MCF 10A (cell line): Measurements from ENCODE around the gene XPNPEP2. TPM values are rescaled to one million over a fixed set of nuclear protein-coding genes. Genes with fewer than 3 reads are reported as not detected.
A peak's percentile ranks its signal among the peaks of the same experiment; 100 is the strongest.

Experiments used
- BruUV-seq: library from RNA; stranded (reverse); fragments of 400-500 nt; replicated peaks from 2 replicates; lab custom pipeline; 2021; lab: Mats Ljungman, UMichigan
- CTCF ChIA-PET: fragments of 300-600 bp; sonication (Branson Sonifier 250); formaldehyde crosslinking; extraction: SDS; loops from one replicate; lab custom pipeline; 2021; ENCODE audit warnings: antibody characterized with exemption, inconsistent platforms; lab: Yijun Ruan, JAX
- POLR2A ChIA-PET: fragments of 300-600, 350-650 bp; sonication (Branson Sonifier 250); formaldehyde crosslinking; extraction: SDS; loops from one replicate; lab custom pipeline; 2020; ENCODE audit warnings: antibody characterized with exemption, inconsistent platforms; lab: Yijun Ruan, JAX
- DNase-seq: peaks from one replicate; pipeline ENCODE4 v3.0.0-alpha.2; 2018; ENCODE audit not compliant: unreplicated experiment
- H3K27ac Mint-ChIP-seq: one replicate; pipeline ENCODE4 v1.8.0; 2022; ENCODE audit warnings: mild to moderate bottlenecking, low read depth, mixed read lengths; ENCODE audit not compliant: unreplicated experiment
- H3K27me3 Mint-ChIP-seq: one replicate; pipeline ENCODE4 v1.8.0; 2022; ENCODE audit warnings: mixed read lengths; ENCODE audit not compliant: insufficient read depth, unreplicated experiment
- H3K36me3 Mint-ChIP-seq: one replicate; pipeline ENCODE4 v1.8.0; 2022; ENCODE audit warnings: mild to moderate bottlenecking, moderate library complexity, mixed read lengths; ENCODE audit not compliant: insufficient read depth, unreplicated experiment
- H3K4me1 Mint-ChIP-seq: one replicate; pipeline ENCODE4 v1.8.0; 2022; ENCODE audit warnings: mixed read lengths; ENCODE audit not compliant: insufficient read depth, unreplicated experiment
- H3K4me3 Mint-ChIP-seq: one replicate; pipeline ENCODE4 v1.8.0; 2022; ENCODE audit warnings: mild to moderate bottlenecking, moderate library complexity, mixed read lengths; ENCODE audit not compliant: unreplicated experiment
- H3K9me3 Mint-ChIP-seq: one replicate; pipeline ENCODE4 v1.8.0; 2022; ENCODE audit warnings: mixed read lengths; ENCODE audit not compliant: unreplicated experiment
- intact Hi-C: fragments of 100-400 bp; cut with micrococcal nuclease; formaldehyde crosslinking; loops from 2 replicates; pipeline ENCODE4 v1.14.1; 2022
- total RNA-seq: library from RNA; stranded (reverse); gene quantifications from 2 replicates; pipeline ENCODE4 v1.2.3, GENCODE V29; 2022
- TF ChIP-seq, protein P1 (sequence below): fragments of 200-600 bp; IDR thresholded peaks from one replicate; pipeline ENCODE4 v1.8.0; 2022; ENCODE audit warnings: antibody characterized with exemption, mild to moderate bottlenecking; ENCODE audit not compliant: unreplicated experiment

The XPNPEP2 gene
- total RNA-seq, 1 experiment from 2014 or later, result not detected

DNA sequence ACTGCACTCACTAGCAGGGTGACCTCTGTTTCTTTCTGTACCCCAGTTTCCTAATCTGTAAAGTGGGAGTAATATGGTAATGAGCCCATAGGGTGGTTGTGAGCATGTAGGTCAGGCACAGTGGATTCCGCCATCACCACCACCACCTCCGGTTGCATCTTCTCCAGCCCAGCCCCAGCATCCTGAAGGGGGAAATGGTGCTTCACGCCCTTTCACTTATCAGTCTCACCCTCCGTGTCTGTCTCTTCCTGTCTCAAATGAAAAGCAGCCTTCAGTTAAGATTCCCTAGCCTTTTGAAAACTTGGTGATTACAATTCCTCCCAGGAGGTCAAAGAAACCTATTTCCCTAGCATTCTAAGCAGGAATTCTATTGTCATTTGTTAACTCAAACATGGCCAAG lies 16.9 kb upstream of the XPNPEP2 start:
- no peak for DNase-seq
- Mint-ChIP-seq H3K27ac (no peak overlapping the region), H3K4me1 (no peaks in the 10 kb centered on the region), H3K9me3 (no peaks in the 10 kb centered on the region), H3K4me3 (no peak overlapping the region), H3K36me3 (no peaks in the 10 kb centered on the region), H3K27me3 (peaks cover 74% of the 10 kb centered on the region)
- TF ChIP-seq, protein P1, sequence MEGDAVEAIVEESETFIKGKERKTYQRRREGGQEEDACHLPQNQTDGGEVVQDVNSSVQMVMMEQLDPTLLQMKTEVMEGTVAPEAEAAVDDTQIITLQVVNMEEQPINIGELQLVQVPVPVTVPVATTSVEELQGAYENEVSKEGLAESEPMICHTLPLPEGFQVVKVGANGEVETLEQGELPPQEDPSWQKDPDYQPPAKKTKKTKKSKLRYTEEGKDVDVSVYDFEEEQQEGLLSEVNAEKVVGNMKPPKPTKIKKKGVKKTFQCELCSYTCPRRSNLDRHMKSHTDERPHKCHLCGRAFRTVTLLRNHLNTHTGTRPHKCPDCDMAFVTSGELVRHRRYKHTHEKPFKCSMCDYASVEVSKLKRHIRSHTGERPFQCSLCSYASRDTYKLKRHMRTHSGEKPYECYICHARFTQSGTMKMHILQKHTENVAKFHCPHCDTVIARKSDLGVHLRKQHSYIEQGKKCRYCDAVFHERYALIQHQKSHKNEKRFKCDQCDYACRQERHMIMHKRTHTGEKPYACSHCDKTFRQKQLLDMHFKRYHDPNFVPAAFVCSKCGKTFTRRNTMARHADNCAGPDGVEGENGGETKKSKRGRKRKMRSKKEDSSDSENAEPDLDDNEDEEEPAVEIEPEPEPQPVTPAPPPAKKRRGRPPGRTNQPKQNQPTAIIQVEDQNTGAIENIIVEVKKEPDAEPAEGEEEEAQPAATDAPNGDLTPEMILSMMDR, result no peak
- intact Hi-C loops, result no loop called here
- POLR2A ChIA-PET, result no interaction called here
- CTCF ChIA-PET, result interaction anchor here (1.0 to 6.6 kb wide), 2 partner anchors 83 to 84 kb away, joined by 5 to 126 read pairs; no protein-coding TSS in a partner anchor
- BruUV-seq, result no TSS peak

DNA sequence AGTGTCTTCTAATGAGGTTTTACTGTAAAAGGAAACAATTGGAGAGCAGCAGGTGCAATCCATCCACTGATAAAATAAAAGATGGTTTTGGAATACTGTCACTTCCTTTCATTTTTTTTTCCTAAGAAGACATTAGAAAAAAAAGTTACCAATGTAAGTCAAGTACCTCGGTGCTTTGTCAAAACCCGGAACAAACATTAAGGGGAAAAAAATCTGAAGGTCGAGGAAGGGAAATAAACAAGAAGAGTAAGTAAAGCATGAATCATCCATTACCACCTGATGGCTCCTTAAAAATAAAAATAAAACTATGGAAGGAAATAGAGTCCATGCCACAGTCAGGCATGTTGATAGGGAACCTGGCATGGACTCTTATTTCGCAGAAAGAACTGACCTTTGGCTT lies 15.3 kb upstream of the XPNPEP2 start:
- Mint-ChIP-seq H3K4me1 (no peaks in the 10 kb centered on the region), H3K9me3 (no peaks in the 10 kb centered on the region), H3K27me3 (peaks cover 70% of the 10 kb centered on the region), H3K27ac (no peak overlapping the region), H3K4me3 (no peak overlapping the region), H3K36me3 (no peaks in the 10 kb centered on the region)
- POLR2A ChIA-PET, result no interaction called here
- no peak for DNase-seq
- TF ChIP-seq, protein P1, result no peak
- BruUV-seq, result no TSS peak
- intact Hi-C loops, result no loop called here
- CTCF ChIA-PET, result interaction anchor here (6.6 kb wide), 1 partner anchor 84 kb away, joined by 126 read pairs; no protein-coding TSS in a partner anchor

DNA sequence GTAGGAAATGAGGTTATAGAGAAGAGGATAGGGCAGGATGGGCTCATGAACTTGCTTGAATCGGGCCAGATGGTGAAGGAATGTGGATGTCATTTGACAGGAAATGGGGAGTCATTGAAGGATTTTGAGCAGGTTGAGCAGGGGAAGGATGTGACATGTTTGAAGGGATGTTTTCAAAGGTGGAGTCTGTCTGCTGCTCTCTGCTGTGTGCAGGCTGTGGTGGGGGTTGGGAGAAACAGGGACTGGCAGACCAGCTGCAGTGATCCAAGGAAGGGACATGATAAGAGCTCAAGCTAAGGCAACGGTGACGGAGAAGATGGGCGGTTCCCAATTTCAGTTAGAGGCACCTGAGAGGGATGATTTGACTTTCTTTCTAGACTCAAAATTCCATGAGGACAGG lies 14.0 kb upstream of the XPNPEP2 start:
- Mint-ChIP-seq H3K27me3 (peaks cover 61% of the 10 kb centered on the region), H3K27ac (no peak overlapping the region), H3K4me3 (no peak overlapping the region), H3K4me1 (no peaks in the 10 kb centered on the region), H3K36me3 (no peaks in the 10 kb centered on the region), H3K9me3 (no peaks in the 10 kb centered on the region)
- no TSS peak for BruUV-seq
- DNase-seq, result no peak
- intact Hi-C loops, result no loop called here
- ChIA-PET CTCF (interaction anchor here (0.6 to 6.6 kb wide), 13 partner anchors 11 to 343 kb away, joined by 3 to 126 read pairs (median 5); partner anchors contain the start of gene APLN), POLR2A (interaction anchor here (1.0 kb wide), 1 partner anchor 89 kb away, joined by 3 read pairs; no protein-coding TSS in a partner anchor)
- TF ChIP-seq, protein P1, result no peak

DNA sequence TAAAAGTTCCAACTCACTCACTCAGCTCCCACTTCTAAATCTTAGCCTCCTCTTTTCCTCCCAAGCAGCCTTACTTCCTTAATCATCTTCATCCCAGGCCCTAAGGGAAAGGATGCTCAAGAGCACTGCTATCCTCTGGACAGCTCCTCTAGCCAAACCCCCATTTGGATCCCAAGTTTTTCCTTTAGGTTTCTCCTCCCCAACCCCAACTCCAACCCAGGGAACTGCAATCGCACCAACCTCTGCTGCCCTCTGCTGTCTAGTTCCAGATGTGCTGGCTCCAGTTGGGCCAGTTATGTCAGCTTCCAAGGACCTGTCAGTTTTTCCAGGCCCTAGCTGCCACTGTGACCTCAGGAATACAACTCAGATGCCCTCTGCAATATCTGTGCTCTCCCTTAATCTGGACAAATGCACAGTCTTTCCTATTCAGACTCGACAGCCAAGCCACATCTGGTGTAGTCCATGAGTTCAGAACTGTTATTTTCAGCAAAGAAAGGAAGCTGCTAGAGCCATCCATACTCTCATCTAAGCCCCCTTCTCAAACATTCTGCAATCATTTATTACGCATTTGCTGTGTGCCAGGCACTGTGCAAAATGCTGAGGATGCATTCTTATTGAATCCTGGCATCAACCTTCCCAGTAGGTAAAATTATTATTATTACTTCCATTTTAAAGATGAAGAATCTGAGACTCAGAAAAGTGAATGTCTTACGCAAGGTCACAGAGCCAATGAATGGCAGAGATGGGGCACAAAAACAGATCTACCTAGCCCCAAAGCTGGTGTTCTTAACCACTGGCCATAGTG lies 12.3 kb upstream of the XPNPEP2 start:
- POLR2A ChIA-PET, result interaction anchor here (0.5 to 0.9 kb wide), 2 partner anchors 17 to 119 kb away, joined by 3 to 4 read pairs; no protein-coding TSS in a partner anchor

More for the DNA sequence above, 12.3 kb upstream of the XPNPEP2 start:
- TF ChIP-seq, protein P1, result peak; percentile 75
- Mint-ChIP-seq H3K9me3 (no peaks in the 10 kb centered on the region), H3K4me3 (no peak overlapping the region), H3K27me3 (peaks cover 73% of the 10 kb centered on the region), H3K27ac (no peak overlapping the region), H3K4me1 (no peaks in the 10 kb centered on the region), H3K36me3 (no peaks in the 10 kb centered on the region)
- intact Hi-C loops, result loop anchor here (1.0 kb wide), 3 partner anchors 70 to 119 kb away; no protein-coding TSS in a partner anchor
- no TSS peak for BruUV-seq
- peak; percentile 62 for DNase-seq
- CTCF ChIA-PET, result interaction anchor here (0.6 to 6.6 kb wide), 37 partner anchors 9 to 618 kb away, joined by 3 to 126 read pairs (median 4); partner anchors contain the start of genes APLN and XPNPEP2
